Right ventricle myocardium superior (tissue), 1 donor: ENCODE measurements around the gene TRIM50. TPM values are rescaled to one million over a fixed set of nuclear protein-coding genes. Genes with fewer than 3 reads are reported as not detected.
"Not testable (repeated sequence)": the region's sequence is repeated elsewhere in the genome, so short reads cannot be mapped to it uniquely, and the experiment has no call there.

Experiments used
- ATAC-seq: fragments of 200-7000 bp; cut with Tn5 transposase; one replicate; pipeline ENCODE4 v1.9.1; 2020; ENCODE audit warnings: mild to moderate bottlenecking; ENCODE audit not compliant: poor library complexity
- DNase-seq: peaks from one replicate; pipeline ENCODE4 v3.0.0-alpha.2; 2020
- intact Hi-C: fragments of 100-400 bp; cut with DNase I; formaldehyde crosslinking; loops from one replicate; pipeline ENCODE4 v1.11.2; 2022
- total RNA-seq: library from RNA; stranded (reverse); fragmentation: NEBNext Ultra II Directional; extraction: Animal tissue kit (Norgen Biotek cat#: 25700); gene quantifications from one replicate; pipeline ENCODE4 v1.2.1, GENCODE V29; 2021
- donor health status: DM: no; HTN: yes; CAD: no; lungs with severe emphysema.

The TRIM50 gene
- total RNA-seq, 1 donor from 2014 or later, result 0.51 TPM

DNA sequence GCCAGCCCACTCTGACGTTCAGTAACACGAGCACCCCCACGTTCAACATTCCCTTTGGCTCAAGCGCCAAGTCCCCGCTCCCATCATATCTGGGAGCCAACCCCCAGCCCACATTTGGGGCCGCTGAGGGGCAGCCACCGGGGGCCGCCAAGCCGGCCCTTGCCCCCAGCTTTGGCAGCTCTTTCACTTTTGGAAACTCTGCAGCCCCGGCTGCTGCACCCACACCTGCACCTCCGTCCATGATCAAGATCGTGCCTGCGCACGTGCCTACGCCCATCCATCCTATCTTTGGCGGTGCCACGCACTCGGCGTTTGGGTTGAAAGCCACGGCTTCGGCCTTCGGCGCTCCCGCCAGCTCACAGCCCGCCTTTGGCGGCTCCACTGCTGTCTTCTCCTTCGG is 30.2 kb downstream of the TRIM50 start:
- DNase-seq, ATAC-seq, intact Hi-C loops: not testable (repeated sequence)

DNA sequence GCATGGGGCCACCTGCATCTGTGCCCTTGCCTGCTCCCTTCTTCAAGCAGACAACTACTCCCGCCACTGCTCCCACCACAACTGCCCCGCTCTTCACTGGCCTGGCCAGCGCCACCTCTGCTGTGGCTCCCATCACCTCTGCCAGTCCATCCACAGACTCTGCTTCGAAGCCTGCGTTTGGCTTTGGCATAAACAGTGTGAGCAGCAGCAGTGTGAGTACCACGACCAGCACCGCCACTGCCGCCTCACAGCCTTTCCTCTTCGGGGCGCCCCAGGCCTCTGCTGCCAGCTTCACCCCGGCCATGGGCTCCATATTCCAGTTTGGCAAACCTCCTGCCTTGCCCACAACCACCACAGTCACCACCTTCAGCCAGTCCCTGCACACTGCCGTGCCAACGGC is 30.6 kb downstream of the TRIM50 start:
- ATAC-seq, intact Hi-C loops: not testable (repeated sequence)

DNA sequence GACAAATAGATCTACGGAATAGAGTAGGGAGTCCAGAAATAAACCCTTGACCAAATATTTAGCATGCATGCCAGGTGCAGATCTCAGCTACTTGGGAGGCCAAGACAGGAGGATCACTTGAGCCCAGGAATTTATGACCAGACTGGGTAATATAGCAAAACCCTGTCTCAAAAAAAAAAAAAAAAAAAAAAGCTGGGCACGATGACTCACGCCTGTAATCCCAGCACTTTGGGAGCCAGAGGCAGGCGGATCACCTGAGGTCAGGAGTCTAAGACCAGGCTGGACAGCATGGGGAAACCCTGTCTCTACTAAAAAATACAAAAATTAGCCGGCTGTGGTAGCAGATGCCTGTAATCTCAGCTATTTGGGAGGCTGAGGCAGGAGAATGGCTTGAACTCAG is 50.7 kb downstream of the TRIM50 start:
- DNase-seq, ATAC-seq, intact Hi-C loops: not testable (repeated sequence)

More for the DNA sequence above, 30.6 kb downstream of the TRIM50 start:
- not testable (repeated sequence) for DNase-seq

DNA sequence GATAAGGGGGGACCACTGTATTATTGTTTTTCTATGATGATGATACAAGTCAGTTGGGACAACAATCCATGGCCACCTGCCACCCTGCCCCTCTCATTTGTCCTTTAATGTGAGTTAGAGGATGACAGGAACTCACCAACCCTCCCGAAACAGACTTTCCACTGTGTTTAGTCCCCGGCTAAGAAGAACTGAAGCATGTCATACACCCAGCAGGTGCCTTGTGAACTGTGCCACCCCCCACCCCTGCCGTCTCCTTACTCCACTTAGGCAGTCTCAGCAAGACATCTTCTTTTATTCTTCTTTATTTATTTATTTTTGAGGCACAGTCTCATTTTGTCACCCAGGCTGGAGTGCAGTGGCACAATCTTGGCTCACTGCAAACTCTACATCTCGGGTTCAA is 60.1 kb downstream of the TRIM50 start:
- ATAC-seq, intact Hi-C loops, DNase-seq: not testable (repeated sequence)

DNA sequence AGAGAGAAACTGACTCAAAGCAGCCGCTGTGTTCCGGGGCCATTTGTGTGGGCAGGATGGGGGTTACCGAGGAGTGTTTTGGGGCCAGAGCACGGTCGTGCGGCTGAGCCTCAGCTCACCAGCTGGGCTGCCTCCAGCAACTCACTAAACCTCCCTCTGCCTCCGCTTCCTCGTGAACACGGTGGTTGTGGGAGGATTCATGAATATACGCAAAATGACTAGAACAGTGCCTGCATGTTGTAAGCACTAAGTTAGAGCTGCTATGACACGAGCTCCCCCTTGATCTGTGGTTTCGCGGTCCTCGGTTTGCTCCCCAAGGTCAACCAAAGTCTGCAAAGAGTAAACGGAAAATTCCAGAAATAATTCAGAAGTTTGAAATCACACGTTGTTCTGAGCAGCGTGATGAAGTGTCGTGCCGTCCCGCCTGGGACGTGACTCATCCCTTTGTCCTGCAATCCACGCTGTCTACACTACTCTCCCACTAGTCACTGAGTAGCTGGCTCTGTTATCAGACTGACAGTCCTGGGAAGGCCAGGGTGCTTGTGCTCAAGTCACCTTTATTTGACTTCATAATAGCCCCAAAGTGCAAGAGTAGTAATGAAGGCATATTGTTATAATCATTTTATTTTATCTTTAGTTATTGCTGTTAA is 61.0 kb downstream of the TRIM50 start:
- ATAC-seq, result peak; percentile 86
- intact Hi-C loops, DNase-seq: not testable (repeated sequence)

Other genes with a start within 250 kb of the TRIM50 start
- not detected for gene SPDYE9, start 242.0 kb downstream of the TRIM50 start, total RNA-seq
- gene NSUN5, start 19.3 kb downstream of the TRIM50 start, total RNA-seq, result 16.2 TPM
- not detected for gene FKBP6, start 79 bp upstream of the TRIM50 start, total RNA-seq
- 0.24 TPM for gene FZD9, start 105.7 kb upstream of the TRIM50 start, total RNA-seq
- gene BAZ1B, start 194.2 kb upstream of the TRIM50 start, total RNA-seq, result 36.8 TPM
- gene BCL7B, start 229.6 kb upstream of the TRIM50 start, total RNA-seq, result 76.2 TPM